Keratinocyte (primary cell): ENCODE measurements around the gene ERC2. TPM values are rescaled to one million over a fixed set of nuclear protein-coding genes. Genes with fewer than 3 reads are reported as not detected.

ENCODE experiments used
- DNase-seq: peaks from one replicate; pipeline ENCODE4 v3.0.0-alpha.2; 2011; ENCODE audit warnings: low read depth, missing footprints, low spot score
- FAIRE-seq: peaks from 2 replicates; lab custom pipeline; 2011; peaks lifted over from hg19 to GRCh38; lab: Jason Lieb, UNC
- H2AFZ ChIP-seq: 2 replicates; pipeline ENCODE4 v1.6.0; 2012; ENCODE audit warnings: low read length, control low read depth, inconsistent platforms; ENCODE audit not compliant: control insufficient read depth
- H3K27ac ChIP-seq: 2 replicates; pipeline ENCODE4 v1.5.1; 2011; ENCODE audit warnings: low read length; ENCODE audit not compliant: control insufficient read depth, insufficient read depth
- H3K27me3 ChIP-seq: 3 replicates; pipeline ENCODE4 v1.6.0; 2011; ENCODE audit warnings: low read length; ENCODE audit not compliant: control insufficient read depth, insufficient read depth; ENCODE audit errors: extremely low read depth
- H3K36me3 ChIP-seq, 2 experiments: 2 replicates in 1 of 2; 3 replicates in 1 of 2; pipeline ENCODE4 v1.5.1; 2011; ENCODE audit warnings: low read length in 2 of 2, mild to moderate bottlenecking in 1 of 2; ENCODE audit not compliant: control insufficient read depth in 2 of 2, insufficient read depth in 2 of 2; ENCODE audit errors: extremely low read depth in 1 of 2
- H3K4me1 ChIP-seq: 3 replicates; pipeline ENCODE4 v1.5.1; 2011; ENCODE audit warnings: low read length; ENCODE audit not compliant: control insufficient read depth, insufficient read depth; ENCODE audit errors: extremely low read depth
- H3K4me2 ChIP-seq: 3 replicates; pipeline ENCODE4 v1.6.0; 2011; ENCODE audit warnings: low read depth, low read length; ENCODE audit not compliant: control insufficient read depth, insufficient read depth; ENCODE audit errors: extremely low read depth
- H3K4me3 ChIP-seq, 3 experiments: fragments of 200-600 bp in 1 of 3; sonication (generic) in 1 of 3; 2 replicates in 2 of 3; 3 replicates in 1 of 3; pipeline ENCODE4 v1.5.1; 2011 to 2016; ENCODE audit warnings: low read length in 3 of 3, mild to moderate bottlenecking in 3 of 3, control low read depth in 2 of 3, inconsistent platforms in 1 of 3, low read depth in 1 of 3, mixed read lengths in 1 of 3, mixed run types in 1 of 3, moderate library complexity in 1 of 3; ENCODE audit not compliant: control insufficient read depth in 2 of 3, insufficient read depth in 2 of 3; ENCODE audit errors: extremely low read depth in 1 of 3
- H3K79me2 ChIP-seq: 2 replicates; pipeline ENCODE4 v1.6.0; 2012; ENCODE audit warnings: low read length; ENCODE audit not compliant: control insufficient read depth, insufficient read depth
- H3K9ac ChIP-seq: 3 replicates; pipeline ENCODE4 v1.6.0; 2011; ENCODE audit warnings: low read length; ENCODE audit not compliant: control insufficient read depth, insufficient read depth; ENCODE audit errors: extremely low read depth
- H3K9me1 ChIP-seq: 3 replicates; pipeline ENCODE4 v1.6.0; 2011; ENCODE audit warnings: low read length; ENCODE audit not compliant: control insufficient read depth, insufficient read depth; ENCODE audit errors: extremely low read depth
- H3K9me3 ChIP-seq: 2 replicates; pipeline ENCODE4 v1.5.1; 2012; ENCODE audit warnings: low read depth, low read length; ENCODE audit not compliant: control insufficient read depth
- H4K20me1 ChIP-seq: 3 replicates; pipeline ENCODE4 v1.6.0; 2011; ENCODE audit warnings: low read length; ENCODE audit not compliant: control insufficient read depth, insufficient read depth; ENCODE audit errors: extremely low read depth
- EZH2 ChIP-seq: IDR thresholded peaks from one replicate; pipeline ENCODE4 v1.6.1; 2012; ENCODE audit warnings: inconsistent platforms, mild to moderate bottlenecking, low read length, moderate library complexity
- dilution Hi-C: fragments of 300-500 bp; cut with MboI; formaldehyde crosslinking; loops from one replicate; pipeline ENCODE4 v1.7.0; 2020; ENCODE audit warnings: low sequenced_read_pairs; ENCODE audit not compliant: extremely low pct_ligation_motif_present
- polyA plus RNA-seq, 5 experiments: library from polyadenylated mRNA; depleted of rRNA in 3 of 5; stranded (reverse) in 3 of 5; stranded (forward) in 1 of 5; unstranded in 1 of 5; fragments of >200 nt; gene quantifications; 1 replicate in 1 of 5; 2 replicates in 3 of 5; 3 replicates in 1 of 5; pipeline versions ENCODE4 v1.2.1 to v1.2.3, GENCODE V29; 2011 to 2012; ENCODE audit warnings: missing spikeins in 2 of 5, low read depth in 1 of 5, low replicate concordance in 1 of 5
- TF ChIP-seq, protein P1 (sequence below), 3 experiments: IDR thresholded peaks in 1 of 3; conservative IDR thresholded peaks in 1 of 3; optimal IDR thresholded peaks in 1 of 3; 2 replicates in 2 of 3; 3 replicates in 1 of 3; pipeline versions ENCODE3 to v1.5.1; 2011; ENCODE audit warnings: low read length in 3 of 3, mild to moderate bottlenecking in 3 of 3, moderate library complexity in 2 of 3, control low read depth in 1 of 3, inconsistent platforms in 1 of 3; ENCODE audit not compliant: insufficient read depth in 2 of 3; ENCODE audit errors: extremely low read depth in 1 of 3

Gene ERC2
- polyA plus RNA-seq, 1 donor (not counting 4 experiments of a cell fraction or from before 2014, with no cell fraction given): 0.08 TPM

DNA sequence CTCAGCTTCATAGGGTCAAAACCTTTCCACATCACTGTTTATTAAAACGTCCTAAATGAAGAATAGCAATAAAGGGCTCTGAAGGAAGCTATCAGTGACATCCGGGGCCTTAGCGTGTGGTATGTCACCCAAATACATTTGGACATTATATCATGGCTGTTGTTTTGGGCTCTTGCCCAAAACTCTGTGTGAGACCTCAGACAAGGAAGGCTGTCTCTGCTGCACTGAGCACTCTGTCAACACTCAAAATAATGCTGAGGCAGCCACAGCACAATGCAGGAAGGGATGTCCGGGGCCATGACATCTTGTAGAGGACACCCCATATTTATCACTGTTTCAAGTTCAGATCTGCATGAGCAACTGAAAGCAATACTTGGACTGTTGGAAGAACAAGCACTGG, 687.4 kb downstream of the ERC2 start:
- Histone ChIP-seq H3K4me3 (no peak overlapping the region), H3K4me2 (no peak overlapping the region), H3K36me3 (no peaks in the 10 kb centered on the region), H4K20me1 (no peaks in the 10 kb centered on the region), H3K9me3 (no peaks in the 10 kb centered on the region), H3K9ac (no peak overlapping the region), H3K9me1 (no peaks in the 10 kb centered on the region), H3K79me2 (no peaks in the 10 kb centered on the region), H3K27ac (no peak overlapping the region), H3K4me1 (no peaks in the 10 kb centered on the region), H2AFZ (no peak overlapping the region), H3K27me3 (no peaks in the 10 kb centered on the region)
- DNase-seq (no peak), FAIRE-seq (no peak)
- dilution Hi-C loops: no loop called here
- TF ChIP-seq EZH2: no peak
- TF ChIP-seq, protein P1, sequence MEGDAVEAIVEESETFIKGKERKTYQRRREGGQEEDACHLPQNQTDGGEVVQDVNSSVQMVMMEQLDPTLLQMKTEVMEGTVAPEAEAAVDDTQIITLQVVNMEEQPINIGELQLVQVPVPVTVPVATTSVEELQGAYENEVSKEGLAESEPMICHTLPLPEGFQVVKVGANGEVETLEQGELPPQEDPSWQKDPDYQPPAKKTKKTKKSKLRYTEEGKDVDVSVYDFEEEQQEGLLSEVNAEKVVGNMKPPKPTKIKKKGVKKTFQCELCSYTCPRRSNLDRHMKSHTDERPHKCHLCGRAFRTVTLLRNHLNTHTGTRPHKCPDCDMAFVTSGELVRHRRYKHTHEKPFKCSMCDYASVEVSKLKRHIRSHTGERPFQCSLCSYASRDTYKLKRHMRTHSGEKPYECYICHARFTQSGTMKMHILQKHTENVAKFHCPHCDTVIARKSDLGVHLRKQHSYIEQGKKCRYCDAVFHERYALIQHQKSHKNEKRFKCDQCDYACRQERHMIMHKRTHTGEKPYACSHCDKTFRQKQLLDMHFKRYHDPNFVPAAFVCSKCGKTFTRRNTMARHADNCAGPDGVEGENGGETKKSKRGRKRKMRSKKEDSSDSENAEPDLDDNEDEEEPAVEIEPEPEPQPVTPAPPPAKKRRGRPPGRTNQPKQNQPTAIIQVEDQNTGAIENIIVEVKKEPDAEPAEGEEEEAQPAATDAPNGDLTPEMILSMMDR (optimal IDR thresholded peaks at IDR 0.05 in 1 of 3, IDR thresholded peaks at IDR 0.05 in 1 of 3, conservative IDR thresholded peaks at IDR 0.05 in 1 of 3; ENCODE audit: extremely low read depth in 1 of 3, insufficient read depth in 2 of 3, low read length in 3 of 3): no peak

DNA sequence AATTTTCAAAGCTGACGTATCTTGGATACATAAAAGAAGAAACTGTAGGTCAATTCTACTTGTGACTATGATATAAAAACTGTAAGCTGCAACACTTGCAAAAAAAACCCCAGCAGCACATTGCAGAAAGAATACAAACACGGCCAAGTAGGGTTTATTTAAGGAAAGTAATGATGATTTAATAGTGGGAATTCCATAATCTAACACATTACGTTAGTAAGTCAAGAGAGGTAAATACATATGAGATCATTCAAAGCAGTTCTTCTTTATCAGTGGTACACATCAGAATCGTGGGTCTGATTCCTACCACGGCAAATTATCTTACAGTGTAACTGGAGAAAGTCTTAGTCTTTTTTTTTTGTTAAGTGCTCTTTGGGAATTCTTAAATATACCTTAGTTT, 688.7 kb downstream of the ERC2 start:
- DNase-seq (no peak), FAIRE-seq (no peak)
- no peaks in the 10 kb centered on the region for H3K36me3 ChIP-seq
- H3K9me3 ChIP-seq: no peaks in the 10 kb centered on the region
- H2AFZ ChIP-seq: no peak overlapping the region
- no peaks in the 10 kb centered on the region for H3K9me1 ChIP-seq
- dilution Hi-C loops: no loop called here
- H3K79me2 ChIP-seq: no peaks in the 10 kb centered on the region
- no peaks in the 10 kb centered on the region for H3K27me3 ChIP-seq
- TF ChIP-seq, protein P1 (optimal IDR thresholded peaks at IDR 0.05 in 1 of 3, IDR thresholded peaks at IDR 0.05 in 1 of 3, conservative IDR thresholded peaks at IDR 0.05 in 1 of 3; ENCODE audit: extremely low read depth in 1 of 3, insufficient read depth in 2 of 3, low read length in 3 of 3): no peak
- TF ChIP-seq EZH2: no peak
- no peaks in the 10 kb centered on the region for H4K20me1 ChIP-seq
- no peak overlapping the region for H3K27ac ChIP-seq
- no peak overlapping the region for H3K9ac ChIP-seq
- H3K4me3 ChIP-seq: no peak overlapping the region
- H3K4me2 ChIP-seq: no peak overlapping the region
- H3K4me1 ChIP-seq: no peaks in the 10 kb centered on the region
